A673 (cell line): ENCODE measurements around the gene GCAT. TPM values are rescaled to one million over a fixed set of nuclear protein-coding genes. Genes with fewer than 3 reads are reported as not detected.

Experiments used
- BruUV-seq: library from RNA; stranded (reverse); fragments of 400-500 nt; replicated peaks from 2 replicates; lab custom pipeline; 2021; lab: Mats Ljungman, UMichigan
- CTCF ChIA-PET: fragments of 300-600 bp; sonication (Branson Sonifier 250); formaldehyde crosslinking; loops from one replicate; lab custom pipeline; 2022; ENCODE audit warnings: antibody characterized with exemption; lab: Charles Lee
- POLR2A ChIA-PET: fragments of 300-600 bp; sonication (Branson Sonifier 250); formaldehyde crosslinking; loops from one replicate; lab custom pipeline; 2022; ENCODE audit warnings: antibody characterized with exemption; ENCODE audit not compliant: low non-redundant PET; lab: Charles Lee
- DNase-seq: peaks from one replicate; pipeline ENCODE4 v3.0.0-alpha.2; 2015; ENCODE audit warnings: low spot score
- H3K27ac ChIP-seq: fragments of 200-600 bp; sonication (generic); 2 replicates; pipeline ENCODE4 v1.5.1; 2016; ENCODE audit warnings: mixed run types, low read depth, mild to moderate bottlenecking, mixed read lengths, antibody characterized with exemption, low read length; ENCODE audit not compliant: poor library complexity, severe bottlenecking
- H3K27me3 ChIP-seq: fragments of 200-600 bp; sonication (generic); replicated peaks from 2 replicates; pipeline ENCODE4 v1.6.1; 2017; ENCODE audit warnings: mixed run types, low read depth, mild to moderate bottlenecking, mixed read lengths, antibody characterized with exemption, low read length; ENCODE audit not compliant: insufficient read depth, poor library complexity
- H3K36me3 ChIP-seq: fragments of 200-600 bp; sonication (generic); 2 replicates; pipeline ENCODE4 v1.6.1; 2016; ENCODE audit warnings: mixed run types, mild to moderate bottlenecking, mixed read lengths, antibody characterized with exemption, low read length; ENCODE audit not compliant: insufficient read depth, poor library complexity, severe bottlenecking
- H3K4me1 ChIP-seq: fragments of 200-600 bp; sonication (generic); 2 replicates; pipeline ENCODE4 v1.6.1; 2017; ENCODE audit warnings: mixed run types, mild to moderate bottlenecking, mixed read lengths, antibody characterized with exemption, low read length; ENCODE audit not compliant: insufficient read depth, poor library complexity, severe bottlenecking
- H3K4me3 ChIP-seq: fragments of 200-600 bp; sonication (generic); 2 replicates; pipeline ENCODE4 v1.5.1; 2016; ENCODE audit warnings: low read depth, mixed run types, mild to moderate bottlenecking, mixed read lengths, low read length; ENCODE audit not compliant: poor library complexity, severe bottlenecking
- H3K9me3 ChIP-seq: fragments of 200-600 bp; sonication (generic); 2 replicates; pipeline ENCODE4 v1.6.1; 2016; ENCODE audit warnings: mixed run types, low read depth, mild to moderate bottlenecking, mixed read lengths, antibody characterized with exemption, low read length; ENCODE audit not compliant: poor library complexity, severe bottlenecking
- CTCF ChIP-seq: fragments of 300-800, 200-600 bp; sonication (generic); conservative IDR thresholded peaks from 2 replicates; pipeline ENCODE4 v1.5.1; 2017; ENCODE audit warnings: low read depth, mild to moderate bottlenecking, antibody characterized with exemption, low read length, moderate library complexity, mixed read lengths
- EZH2 ChIP-seq: fragments of 200-600 bp; sonication (generic); IDR thresholded peaks from 2 replicates; pipeline ENCODE4 v1.6.1; 2017; ENCODE audit warnings: borderline replicate concordance, low read depth, mild to moderate bottlenecking, mixed read lengths, antibody characterized with exemption, low read length; ENCODE audit not compliant: poor library complexity, severe bottlenecking
- intact Hi-C: fragments of 100-400 bp; cut with micrococcal nuclease; formaldehyde crosslinking; loops from one replicate; pipeline ENCODE4 v1.10.0; 2022; ENCODE audit not compliant: unreplicated experiment
- total RNA-seq: library from RNA; stranded (reverse); gene quantifications from 2 replicates; pipeline ENCODE4 v1.2.3, GENCODE V29; 2021

The GCAT gene
- total RNA-seq, 1 experiment from 2014 or later, result 21.4 TPM

GRCh38 chr22:37775785-37776638 is 31.7 kb upstream of the GCAT start:
- CTCF ChIA-PET, result no interaction called here

GRCh38 chr22:37776639-37777005 is 31.1 kb upstream of the GCAT start:
- no peak overlapping the region for H3K4me3 ChIP-seq
- no peaks in the 10 kb centered on the region for H3K4me1 ChIP-seq
- BruUV-seq, result no TSS peak
- ChIA-PET CTCF (no interaction called here), POLR2A (no interaction called here)
- intact Hi-C loops, result no loop called here
- no peaks in the 10 kb centered on the region for H3K9me3 ChIP-seq
- no peaks in the 10 kb centered on the region for H3K36me3 ChIP-seq
- DNase-seq, result no peak
- no peak overlapping the region for H3K27ac ChIP-seq
- H3K27me3 ChIP-seq, result no peaks in the 10 kb centered on the region
- TF ChIP-seq CTCF, result no peak
- no peak for TF ChIP-seq EZH2

More at GRCh38 chr22:37775785-37776638, 31.7 kb upstream of the GCAT start:
- Histone ChIP-seq H3K4me1 (no peaks in the 10 kb centered on the region), H3K27me3 (no peaks in the 10 kb centered on the region), H3K9me3 (no peaks in the 10 kb centered on the region), H3K36me3 (no peaks in the 10 kb centered on the region), H3K27ac (no peak overlapping the region), H3K4me3 (no peak overlapping the region)
- intact Hi-C loops, result no loop called here
- POLR2A ChIA-PET, result no interaction called here
- TF ChIP-seq CTCF (no peak), EZH2 (no peak)
- DNase-seq, result no peak
- BruUV-seq, result no TSS peak

GRCh38 chr22:37777122-37777687 is 30.5 kb upstream of the GCAT start:
- H3K4me3 ChIP-seq, result no peak overlapping the region
- ChIA-PET POLR2A (no interaction called here), CTCF (no interaction called here)
- H3K9me3 ChIP-seq, result no peaks in the 10 kb centered on the region
- H3K27ac ChIP-seq, result no peak overlapping the region
- H3K36me3 ChIP-seq, result no peaks in the 10 kb centered on the region
- no peaks in the 10 kb centered on the region for H3K4me1 ChIP-seq
- TF ChIP-seq CTCF (no peak), EZH2 (no peak)
- H3K27me3 ChIP-seq, result no peaks in the 10 kb centered on the region
- intact Hi-C loops, result no loop called here
- no TSS peak for BruUV-seq
- no peak for DNase-seq
